GM20000 (cell line): ENCODE measurements around the gene ADSS1.

Source experiments
- DNase-seq: peaks from one replicate; pipeline ENCODE4 v3.0.0; 2012; ENCODE audit warnings: low spot score
- TF ChIP-seq, protein P1 (sequence below): IDR thresholded peaks from 2 replicates; pipeline ENCODE4 v1.5.1; 2012; ENCODE audit warnings: mild to moderate bottlenecking, control low read depth; ENCODE audit errors: extremely low read depth, missing control alignments

The ADSS1 gene

DNA sequence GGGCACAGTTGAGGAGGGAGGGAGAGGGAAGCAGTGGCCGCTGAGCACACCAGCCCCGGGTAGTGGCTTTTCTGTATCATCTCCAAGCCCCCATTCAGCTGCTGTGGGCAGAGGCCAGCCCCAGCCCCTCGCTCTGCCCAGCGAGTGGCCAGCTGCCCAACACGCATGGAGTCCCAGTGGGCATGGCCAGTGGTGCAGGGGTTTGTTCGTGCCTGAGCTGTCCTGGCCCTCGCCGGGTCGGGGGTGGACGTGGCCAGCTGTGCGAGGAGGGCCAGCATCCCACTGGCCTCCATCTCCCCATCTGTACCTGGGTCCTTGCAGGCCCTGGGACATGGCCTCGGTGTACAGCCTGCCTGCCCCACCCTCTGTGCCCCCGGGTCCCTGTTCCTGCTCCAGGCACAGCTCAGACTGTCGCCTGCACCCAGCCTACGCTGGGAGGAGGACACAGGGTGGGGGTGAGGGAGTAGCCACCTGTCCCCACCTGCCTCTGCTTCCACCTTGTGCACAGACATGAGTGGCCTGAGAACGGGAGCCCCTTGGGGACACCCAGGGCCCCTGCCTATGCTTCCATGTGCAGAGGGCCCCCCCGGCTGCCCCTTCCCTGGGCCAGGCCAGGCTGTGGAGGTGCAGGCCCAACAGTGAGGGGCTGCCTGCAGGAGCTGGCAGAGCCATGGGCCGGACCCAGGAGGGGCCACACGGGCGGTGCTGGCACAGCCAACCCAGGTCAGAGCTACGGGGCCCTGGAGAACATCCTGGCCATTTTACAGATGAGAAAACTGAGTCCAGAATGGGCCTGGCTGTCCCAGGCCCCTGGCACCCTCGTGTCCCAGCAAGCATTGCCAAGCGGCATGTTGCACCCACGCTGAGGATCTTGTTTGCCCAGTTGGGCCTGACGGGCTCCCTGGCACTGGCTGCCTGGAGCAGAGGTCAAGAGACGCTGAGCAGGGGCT lies 30.3 kb upstream of the ADSS1 start:
- DNase-seq: no peak

DNA sequence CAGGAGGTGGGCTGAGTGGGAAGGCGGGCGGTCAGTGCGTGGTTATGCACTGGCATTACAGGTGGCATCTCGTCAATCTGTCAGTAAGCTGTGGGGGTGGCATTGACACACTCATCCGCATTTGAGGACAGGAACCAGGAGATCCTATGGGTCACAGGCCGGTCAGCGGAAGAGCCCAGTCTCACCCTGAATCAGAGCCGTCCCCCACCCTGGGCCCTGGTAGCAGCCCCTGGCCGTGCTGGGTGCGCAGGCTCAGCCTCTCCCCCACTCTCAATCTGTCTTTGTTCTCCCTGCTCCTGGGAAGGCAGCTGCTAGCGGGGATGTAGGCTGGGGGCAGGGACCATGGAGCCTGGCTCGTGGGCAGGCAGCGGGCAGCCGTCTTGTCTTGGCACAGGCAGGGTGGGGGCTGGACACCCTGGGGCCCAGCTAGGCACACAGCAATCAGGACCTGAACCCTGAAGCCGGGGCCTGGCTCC lies 29.5 kb upstream of the ADSS1 start:
- DNase-seq: no peak
- TF ChIP-seq, protein P1, sequence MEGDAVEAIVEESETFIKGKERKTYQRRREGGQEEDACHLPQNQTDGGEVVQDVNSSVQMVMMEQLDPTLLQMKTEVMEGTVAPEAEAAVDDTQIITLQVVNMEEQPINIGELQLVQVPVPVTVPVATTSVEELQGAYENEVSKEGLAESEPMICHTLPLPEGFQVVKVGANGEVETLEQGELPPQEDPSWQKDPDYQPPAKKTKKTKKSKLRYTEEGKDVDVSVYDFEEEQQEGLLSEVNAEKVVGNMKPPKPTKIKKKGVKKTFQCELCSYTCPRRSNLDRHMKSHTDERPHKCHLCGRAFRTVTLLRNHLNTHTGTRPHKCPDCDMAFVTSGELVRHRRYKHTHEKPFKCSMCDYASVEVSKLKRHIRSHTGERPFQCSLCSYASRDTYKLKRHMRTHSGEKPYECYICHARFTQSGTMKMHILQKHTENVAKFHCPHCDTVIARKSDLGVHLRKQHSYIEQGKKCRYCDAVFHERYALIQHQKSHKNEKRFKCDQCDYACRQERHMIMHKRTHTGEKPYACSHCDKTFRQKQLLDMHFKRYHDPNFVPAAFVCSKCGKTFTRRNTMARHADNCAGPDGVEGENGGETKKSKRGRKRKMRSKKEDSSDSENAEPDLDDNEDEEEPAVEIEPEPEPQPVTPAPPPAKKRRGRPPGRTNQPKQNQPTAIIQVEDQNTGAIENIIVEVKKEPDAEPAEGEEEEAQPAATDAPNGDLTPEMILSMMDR: no peak

More for the DNA sequence above, 30.3 kb upstream of the ADSS1 start:
- TF ChIP-seq, protein P1: no peak

DNA sequence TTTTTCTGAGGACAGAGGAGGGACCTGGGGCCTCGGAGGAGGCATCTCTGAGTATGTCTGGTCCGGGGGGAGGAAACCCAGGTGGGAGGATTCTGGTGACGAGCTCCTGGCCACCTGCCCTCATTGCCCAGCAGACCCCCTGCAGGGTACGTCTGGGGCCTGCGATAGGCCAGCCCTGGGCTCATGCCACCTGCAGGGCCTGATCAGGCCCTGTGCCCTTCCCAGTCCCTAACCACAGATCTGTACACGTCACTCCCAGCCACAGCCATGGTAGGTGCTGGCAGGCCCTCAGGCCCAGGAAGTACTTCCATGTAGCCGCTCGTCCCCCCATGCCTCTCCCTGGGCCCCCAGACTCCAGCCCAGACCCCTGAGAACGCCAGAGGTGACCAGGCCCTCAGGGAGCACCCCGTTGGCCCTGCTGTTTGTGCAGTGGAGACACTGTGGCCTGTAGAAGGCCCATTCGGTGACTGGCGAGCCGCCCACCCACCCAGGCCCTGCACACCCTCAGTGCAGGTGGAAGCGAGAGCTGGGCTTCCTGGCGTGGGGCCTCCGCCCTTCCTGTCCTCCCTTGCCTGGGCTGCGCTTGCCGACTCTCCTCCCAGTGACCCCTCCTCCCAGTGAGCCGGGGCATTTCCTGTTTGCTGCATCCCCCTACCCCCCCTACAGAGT lies 28.9 kb upstream of the ADSS1 start:
- TF ChIP-seq, protein P1: no peak
- DNase-seq: no peak

DNA sequence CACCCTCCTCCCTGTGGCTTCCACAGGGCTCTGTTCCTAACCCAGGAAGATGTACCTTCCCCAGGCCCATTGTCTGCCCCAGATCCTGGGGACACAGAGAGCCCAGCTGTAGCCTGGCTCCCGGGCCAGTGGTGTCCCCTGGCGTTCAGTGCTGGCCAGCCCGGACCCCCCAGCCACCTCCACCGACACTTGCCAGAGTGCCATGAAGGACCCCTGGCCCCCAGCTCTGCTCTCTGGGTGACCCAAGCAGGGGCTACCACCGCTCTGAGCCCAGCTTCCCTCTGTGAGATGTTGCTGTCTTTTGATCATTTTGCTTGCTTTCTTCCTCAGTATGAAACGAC lies 28.4 kb upstream of the ADSS1 start:
- TF ChIP-seq, protein P1: no peak
- DNase-seq: no peak

DNA sequence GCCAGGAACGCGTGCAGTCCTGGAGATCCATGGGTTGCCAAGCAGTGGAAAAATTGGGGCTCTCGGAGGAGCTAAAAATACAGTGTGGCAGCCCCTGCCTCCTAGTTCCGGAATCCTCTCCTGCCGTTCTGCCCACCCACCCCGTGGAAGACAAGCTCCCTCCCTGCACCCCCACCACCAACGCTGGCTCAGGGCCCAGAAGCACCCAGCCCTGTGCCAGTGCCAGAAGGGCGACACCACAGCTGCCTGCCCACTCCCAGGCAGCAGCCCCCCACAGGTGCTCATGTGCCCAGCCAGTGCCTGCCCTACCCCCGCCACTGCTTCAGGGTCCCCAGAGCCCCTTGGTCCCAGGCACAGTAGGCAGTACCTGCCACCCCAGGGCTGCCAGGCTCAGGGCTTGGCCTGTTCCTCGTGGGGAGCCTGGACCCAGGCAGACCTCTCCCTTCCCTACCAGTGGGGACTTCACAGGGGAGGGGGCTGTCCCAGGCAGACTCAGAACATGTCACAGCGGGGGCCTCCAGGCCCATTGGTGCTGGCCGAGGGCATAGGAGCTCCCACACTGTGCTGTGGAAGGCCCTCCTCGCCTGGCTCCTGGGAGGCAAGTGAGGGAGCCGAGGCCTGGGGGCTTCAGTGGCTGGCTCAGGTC lies 27.2 kb upstream of the ADSS1 start:
- TF ChIP-seq, protein P1: no peak

DNA sequence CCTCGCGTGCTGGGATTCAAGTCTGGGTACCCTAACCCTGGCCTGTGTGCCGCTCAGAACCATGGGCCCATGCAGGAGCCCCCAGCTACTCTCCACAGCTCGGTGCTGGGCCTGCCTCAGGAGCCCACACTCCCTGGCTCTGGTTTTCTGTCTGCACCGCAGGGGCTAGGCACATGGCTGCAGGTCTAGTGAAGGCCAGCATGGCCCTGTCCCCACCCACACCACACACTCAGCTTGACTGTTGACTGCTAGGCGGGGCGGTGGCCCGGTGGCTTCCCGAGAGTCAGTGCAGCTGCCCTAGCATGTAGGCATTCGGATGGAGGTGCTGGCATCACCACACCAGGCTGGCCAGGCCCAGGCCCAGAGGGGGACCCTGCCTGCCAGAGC lies 26.7 kb upstream of the ADSS1 start:
- DNase-seq: no peak
- TF ChIP-seq, protein P1: no peak

More for the DNA sequence above, 27.2 kb upstream of the ADSS1 start:
- no peak for DNase-seq
